Coronary artery (tissue), 2 donors: Measurements from ENCODE around the gene VEGFC.

Experiments used
- DNase-seq: peaks from one replicate; pipeline ENCODE4 v3.0.0-alpha.2; 2017; ENCODE audit warnings: low spot score
- H3K27ac ChIP-seq, 2 donors: fragments of 200-600 bp; sonication (generic); one replicate each; pipeline ENCODE4 v1.5.1; 2016 to 2019
- H3K4me3 ChIP-seq: fragments of 200-600 bp; sonication (generic); 2 replicates; pipeline ENCODE4 v1.5.1; 2016; ENCODE audit warnings: mild to moderate bottlenecking, moderate library complexity
- CTCF ChIP-seq: fragments of 200-600 bp; sonication (generic); IDR thresholded peaks from one replicate; pipeline ENCODE4 v1.5.1; 2019; ENCODE audit warnings: antibody characterized with exemption

Gene VEGFC

GRCh38 chr4:176798540-176798939 is 5.8 kb upstream of the VEGFC start:
- no peak for DNase-seq
- Histone ChIP-seq H3K4me3 (no peak overlapping the region), H3K27ac (no peak overlapping the region)
- no peak for TF ChIP-seq CTCF

DNA sequence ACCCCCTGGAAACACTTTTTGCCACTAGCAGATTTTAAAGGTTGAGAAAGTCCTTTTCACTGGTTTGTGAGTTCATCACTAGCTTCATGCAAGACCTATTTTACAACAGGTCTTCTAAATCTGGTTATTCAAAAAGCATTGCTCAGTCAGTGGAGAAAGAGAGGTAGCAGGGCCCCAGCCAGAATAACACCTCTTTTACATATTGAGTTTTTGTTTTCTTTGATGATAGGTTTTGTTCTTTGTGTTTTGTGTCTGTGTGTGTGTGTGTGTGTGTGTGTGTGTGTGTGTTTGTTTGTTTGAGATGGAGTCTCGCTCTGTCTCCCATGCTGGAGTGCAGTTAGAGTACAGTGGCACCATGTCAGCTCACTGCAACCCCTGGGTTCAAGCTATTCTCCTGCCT is 2.7 kb upstream of the VEGFC start:
- no peak overlapping the region for H3K27ac ChIP-seq
- DNase-seq = no peak
- H3K4me3 ChIP-seq = no peak overlapping the region
- TF ChIP-seq CTCF = no peak

DNA sequence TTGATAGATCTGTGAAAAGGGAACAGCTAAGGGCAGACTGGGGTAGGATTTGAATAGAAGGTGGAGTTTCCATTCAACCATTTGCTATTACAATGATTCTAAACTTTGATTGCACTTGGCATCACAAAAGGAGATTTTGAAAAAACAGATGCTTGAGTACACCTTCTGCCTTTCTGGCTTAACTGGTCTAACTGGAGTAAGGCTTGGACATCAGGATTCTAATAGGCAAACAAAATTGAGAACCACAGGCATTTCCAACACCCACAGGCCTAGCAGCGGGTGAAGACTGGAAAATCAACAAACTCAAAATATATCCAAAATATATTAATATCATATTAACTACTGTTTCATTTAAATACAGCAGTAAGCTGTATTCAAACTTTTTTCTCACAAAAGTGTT is 1.9 kb upstream of the VEGFC start:
- no peak for DNase-seq
- H3K4me3 ChIP-seq = no peak overlapping the region
- no peak overlapping the region for H3K27ac ChIP-seq
- no peak for TF ChIP-seq CTCF

- H3K27ac ChIP-seq = no peak overlapping the region
- TF ChIP-seq CTCF = no peak
- DNase-seq = no peak
- no peak overlapping the region for H3K4me3 ChIP-seq
Observed at GRCh38 chr4:176794151-176794550, 1.4 kb upstream of the VEGFC start.

DNA sequence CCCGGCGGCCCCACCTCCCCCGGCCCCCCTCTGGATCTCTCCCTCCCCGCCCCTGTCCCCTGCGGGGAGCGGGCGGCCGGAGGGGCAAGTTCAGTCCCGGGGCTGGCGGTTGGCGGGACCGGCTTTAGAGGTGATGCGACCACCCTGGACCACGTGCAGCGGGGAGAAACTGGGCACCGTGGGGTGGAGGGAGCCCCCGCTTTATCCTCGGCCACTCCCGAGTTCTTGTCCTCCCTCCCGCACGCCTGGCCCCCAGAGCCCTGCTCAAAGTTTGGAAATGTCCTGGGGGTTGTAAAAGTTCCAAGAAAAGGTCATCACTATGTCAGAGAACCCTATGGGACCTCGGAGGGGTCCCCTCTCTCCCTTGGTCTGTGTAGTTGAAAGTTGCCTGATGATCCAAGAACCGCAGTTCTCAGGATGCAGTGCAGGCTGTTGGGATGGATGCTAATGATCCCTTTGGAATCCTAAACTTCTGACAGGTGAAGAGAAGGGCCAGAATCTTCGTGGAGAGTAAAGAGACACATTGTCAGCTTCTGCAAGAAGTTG is 411 bp upstream of the VEGFC start:
- Histone ChIP-seq H3K4me3 (peak overlapping the region; percentile 80), H3K27ac (peak overlapping the region in 1 of 2 donors; percentile 64)
- TF ChIP-seq CTCF = no peak
- no peak for DNase-seq

- H3K27ac ChIP-seq = peak overlapping the region; percentile 64 to 67
Observed at GRCh38 chr4:176791591-176792325, 964 bp downstream of the VEGFC start.

More at GRCh38 chr4:176791591-176792325, 964 bp downstream of the VEGFC start:
- TF ChIP-seq CTCF = no peak
- peak; percentile 74 for DNase-seq
- H3K4me3 ChIP-seq = peak overlapping the region; percentile 80
